GM19023 (cell line): ENCODE data around the gene CRY2.

Experiments used
- ATAC-seq: cut with Tn5 transposase; IDR thresholded peaks from one replicate; pipeline ENCODE4 v1.9.1; 2021; ENCODE audit warnings: mild to moderate bottlenecking, moderate library complexity; ENCODE audit not compliant: unreplicated experiment

The CRY2 gene

GRCh38 chr11:45877221-45877620, 29.9 kb downstream of the CRY2 start:
- ATAC-seq: no peak

- no peak for ATAC-seq
Measured at GRCh38 chr11:45877845-45878244, 30.6 kb downstream of the CRY2 start.

- ATAC-seq: no peak
Measured at GRCh38 chr11:45879803-45880686, 32.8 kb downstream of the CRY2 start.

GRCh38 chr11:45880772-45881570, 33.7 kb downstream of the CRY2 start:
- ATAC-seq: no peak

- no peak for ATAC-seq
Measured at GRCh38 chr11:45881708-45882368, 34.6 kb downstream of the CRY2 start.

- ATAC-seq: no peak
Measured at GRCh38 chr11:45884596-45885185, 37.4 kb downstream of the CRY2 start.

GRCh38 chr11:45885274-45885920, 38.1 kb downstream of the CRY2 start, which contains the start of gene MAPK8IP1:
Gene MAPK8IP1, plus strand, starts transcription at chr11:45885651. Its CDS starts 170 bp downstream, at chr11:45885821.
- ATAC-seq: peak; percentile 56

- ATAC-seq: no peak
Measured at GRCh38 chr11:45885921-45886721, 38.8 kb downstream of the CRY2 start.

GRCh38 chr11:45886816-45887520, 39.7 kb downstream of the CRY2 start:
- no peak for ATAC-seq

- ATAC-seq: no peak
Measured at GRCh38 chr11:45887587-45887986, 40.3 kb downstream of the CRY2 start.

- ATAC-seq: no peak
Measured at GRCh38 chr11:45889555-45889954, 42.3 kb downstream of the CRY2 start.

- no peak for ATAC-seq
Measured at GRCh38 chr11:45889966-45890365, 42.7 kb downstream of the CRY2 start.

GRCh38 chr11:45890886-45891550, 43.7 kb downstream of the CRY2 start:
- ATAC-seq: no peak

GRCh38 chr11:45892856-45893255, 45.6 kb downstream of the CRY2 start:
- no peak for ATAC-seq

- ATAC-seq: no peak
Measured at GRCh38 chr11:45894555-45895247, 47.4 kb downstream of the CRY2 start.

- no peak for ATAC-seq
Measured at GRCh38 chr11:45895553-45896259, 48.4 kb downstream of the CRY2 start.

GRCh38 chr11:45896422-45896984, 49.2 kb downstream of the CRY2 start:
- ATAC-seq: no peak
